GM13977 (cell line): ENCODE results near the gene ALKAL2.

Experiments used
- DNase-seq: peaks from one replicate; pipeline ENCODE4 v3.0.0; 2012; ENCODE audit warnings: low spot score
- in situ Hi-C: fragments of 300-500 bp; cut with MboI; formaldehyde crosslinking; loops from one replicate; pipeline ENCODE4 v1.12.0; 2022; ENCODE audit warnings: low sequenced_read_pairs, low pct_unique_long_range_greater_than_20kb, mixed read lengths, inconsistent platforms; ENCODE audit not compliant: unreplicated experiment
- TF ChIP-seq, protein P1 (sequence below): IDR thresholded peaks from 2 replicates; pipeline ENCODE4 v1.5.1; 2012; ENCODE audit warnings: mild to moderate bottlenecking, control low read depth; ENCODE audit not compliant: insufficient read depth; ENCODE audit errors: extremely low read depth, missing control alignments

The ALKAL2 gene

DNA sequence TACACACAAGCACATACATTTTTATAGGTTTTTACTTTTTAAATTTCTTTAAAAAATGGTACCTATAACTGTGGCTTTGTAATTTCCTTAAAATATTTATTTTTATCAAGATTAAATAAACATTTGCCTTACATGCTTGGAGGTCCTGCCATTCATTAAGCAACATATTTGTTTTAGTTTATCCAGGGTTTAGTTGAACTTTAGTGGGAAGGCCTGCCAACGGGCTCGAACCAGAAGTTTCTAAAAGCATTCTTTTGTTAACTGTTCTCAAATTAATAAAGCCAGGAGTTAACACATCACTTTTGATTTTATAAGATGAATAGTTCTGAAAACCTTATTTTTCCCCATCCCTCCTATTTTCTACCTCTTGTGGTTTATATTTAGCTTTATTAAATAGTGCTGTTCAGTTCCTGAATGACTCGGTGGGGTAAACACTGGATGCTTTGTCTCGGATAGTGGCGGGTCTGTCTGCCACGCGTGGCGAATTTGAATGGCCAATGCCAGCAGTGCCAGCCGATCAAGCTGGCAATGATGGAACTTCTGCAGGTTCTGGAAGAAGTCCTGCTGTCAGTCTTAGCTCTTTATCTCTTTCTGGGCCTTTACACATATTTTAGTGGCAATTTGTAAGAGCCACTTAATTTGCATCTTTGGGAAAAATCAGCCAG, 56.2 kb downstream of the ALKAL2 start:
- in situ Hi-C loops = no loop called here
- no peak for DNase-seq
- TF ChIP-seq, protein P1, sequence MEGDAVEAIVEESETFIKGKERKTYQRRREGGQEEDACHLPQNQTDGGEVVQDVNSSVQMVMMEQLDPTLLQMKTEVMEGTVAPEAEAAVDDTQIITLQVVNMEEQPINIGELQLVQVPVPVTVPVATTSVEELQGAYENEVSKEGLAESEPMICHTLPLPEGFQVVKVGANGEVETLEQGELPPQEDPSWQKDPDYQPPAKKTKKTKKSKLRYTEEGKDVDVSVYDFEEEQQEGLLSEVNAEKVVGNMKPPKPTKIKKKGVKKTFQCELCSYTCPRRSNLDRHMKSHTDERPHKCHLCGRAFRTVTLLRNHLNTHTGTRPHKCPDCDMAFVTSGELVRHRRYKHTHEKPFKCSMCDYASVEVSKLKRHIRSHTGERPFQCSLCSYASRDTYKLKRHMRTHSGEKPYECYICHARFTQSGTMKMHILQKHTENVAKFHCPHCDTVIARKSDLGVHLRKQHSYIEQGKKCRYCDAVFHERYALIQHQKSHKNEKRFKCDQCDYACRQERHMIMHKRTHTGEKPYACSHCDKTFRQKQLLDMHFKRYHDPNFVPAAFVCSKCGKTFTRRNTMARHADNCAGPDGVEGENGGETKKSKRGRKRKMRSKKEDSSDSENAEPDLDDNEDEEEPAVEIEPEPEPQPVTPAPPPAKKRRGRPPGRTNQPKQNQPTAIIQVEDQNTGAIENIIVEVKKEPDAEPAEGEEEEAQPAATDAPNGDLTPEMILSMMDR = no peak
